A549 treated with DMSO at 1 μM for 4 hours (cell line): ENCODE measurements around the gene RAB3IP. TPM values are rescaled to one million over a fixed set of nuclear protein-coding genes. Genes with fewer than 3 reads are reported as not detected.

Experiments used
- total RNA-seq: library from RNA; stranded (reverse); fragments of 200-300 nt; extraction: Qiagen RNA extraction; gene quantifications from 5 replicates; pipeline ENCODE4 v1.2.3, GENCODE V29; 2022; ENCODE audit warnings: low read depth

RAB3IP gene, protein sequence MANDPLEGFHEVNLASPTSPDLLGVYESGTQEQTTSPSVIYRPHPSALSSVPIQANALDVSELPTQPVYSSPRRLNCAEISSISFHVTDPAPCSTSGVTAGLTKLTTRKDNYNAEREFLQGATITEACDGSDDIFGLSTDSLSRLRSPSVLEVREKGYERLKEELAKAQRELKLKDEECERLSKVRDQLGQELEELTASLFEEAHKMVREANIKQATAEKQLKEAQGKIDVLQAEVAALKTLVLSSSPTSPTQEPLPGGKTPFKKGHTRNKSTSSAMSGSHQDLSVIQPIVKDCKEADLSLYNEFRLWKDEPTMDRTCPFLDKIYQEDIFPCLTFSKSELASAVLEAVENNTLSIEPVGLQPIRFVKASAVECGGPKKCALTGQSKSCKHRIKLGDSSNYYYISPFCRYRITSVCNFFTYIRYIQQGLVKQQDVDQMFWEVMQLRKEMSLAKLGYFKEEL
- 11.2 to 15.2 TPM (median 12.2 TPM) in 5 replicates for total RNA-seq

DNA sequence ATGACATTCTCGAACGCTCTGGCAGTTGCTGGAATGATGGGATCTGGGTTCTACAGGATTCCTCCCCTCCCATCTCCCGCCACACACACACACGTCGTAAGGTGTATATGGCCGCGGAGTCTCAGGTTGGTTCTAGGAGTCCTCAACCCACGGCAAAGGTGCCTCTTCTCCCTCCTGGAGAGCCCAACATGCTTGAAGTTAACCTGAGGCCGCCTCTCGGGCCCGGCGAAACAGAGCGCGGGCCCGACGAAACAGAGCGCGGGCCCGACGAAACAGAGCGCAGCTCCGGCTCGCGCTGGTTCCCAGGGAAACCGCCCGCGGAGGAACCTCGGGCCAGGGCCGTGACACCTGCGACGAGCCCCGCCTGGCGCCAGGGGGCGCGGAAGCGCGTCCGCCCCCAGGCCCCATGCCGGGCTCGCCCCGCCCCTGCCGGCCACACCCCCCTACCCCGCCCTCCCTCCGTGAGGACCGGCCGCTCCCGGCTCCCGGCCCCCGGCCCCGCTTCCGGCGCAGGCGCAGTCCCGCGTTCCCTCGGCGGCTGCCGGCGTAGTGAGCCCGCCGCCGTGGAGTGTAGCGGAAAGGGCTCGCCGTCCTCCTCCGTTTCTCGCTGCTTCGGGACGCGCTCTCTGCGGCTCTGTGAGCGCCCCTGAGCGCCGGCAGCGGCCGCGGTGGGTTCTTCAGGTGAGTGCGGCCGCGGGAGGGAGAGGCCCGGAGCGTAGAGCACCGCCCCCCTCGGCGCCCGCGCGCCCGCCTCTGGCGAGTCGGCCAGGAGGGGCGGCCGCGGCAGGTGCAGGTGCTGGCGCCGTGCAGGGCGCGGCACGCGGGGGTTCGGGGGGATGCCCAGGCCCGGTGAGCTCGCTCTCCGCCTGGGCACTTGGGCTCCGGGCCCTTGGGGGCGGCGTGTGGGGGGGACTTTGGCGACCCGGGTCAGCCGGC is at the start of gene RAB3IP:
Gene RAB3IP, plus strand, starts transcription at position 510 of the 936 bp plus-strand sequence. CDS start 16,549 bp downstream, outside the sequence.

DNA sequence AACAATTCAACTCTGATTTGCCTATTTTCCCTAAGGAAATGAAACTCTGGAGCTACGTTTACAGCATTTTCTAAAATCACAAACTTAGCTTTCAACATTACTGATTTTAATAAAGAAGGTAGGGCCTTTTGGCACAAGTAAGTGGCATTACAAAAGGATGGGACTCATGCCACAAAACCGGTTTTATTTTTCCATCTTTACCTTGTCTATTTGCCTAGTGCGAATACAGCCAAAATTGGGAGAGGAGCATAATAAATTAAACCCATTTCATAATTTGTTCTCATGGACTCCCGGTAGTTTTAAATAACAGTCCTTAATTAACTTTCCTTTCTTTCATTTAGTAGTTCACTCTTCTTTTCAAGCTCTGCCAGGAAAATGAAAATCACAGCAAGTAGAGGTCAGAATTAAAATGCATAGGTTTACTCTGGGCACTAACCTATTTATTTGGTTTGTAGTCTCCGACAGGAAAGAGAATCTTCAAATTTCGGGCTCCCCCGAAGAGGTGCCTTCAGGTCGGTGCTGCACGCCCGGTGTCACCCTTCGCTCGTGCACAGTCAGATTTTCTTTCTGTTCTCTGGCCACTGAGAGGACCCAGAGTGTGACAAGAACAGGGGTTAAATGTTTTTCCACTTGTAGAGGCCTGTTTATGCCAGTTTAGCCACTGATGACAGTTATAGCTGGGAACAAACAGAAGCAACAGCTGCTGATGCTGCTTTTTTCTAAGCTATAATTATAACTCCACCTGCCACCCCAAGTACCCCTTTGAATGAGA is 39.7 kb upstream of the RAB3IP start, which contains the start of gene BEST3:
Gene BEST3, minus strand, starts transcription at position 535 of the 772 bp plus-strand sequence. CDS start 1,505 bp downstream, outside the sequence.

DNA sequence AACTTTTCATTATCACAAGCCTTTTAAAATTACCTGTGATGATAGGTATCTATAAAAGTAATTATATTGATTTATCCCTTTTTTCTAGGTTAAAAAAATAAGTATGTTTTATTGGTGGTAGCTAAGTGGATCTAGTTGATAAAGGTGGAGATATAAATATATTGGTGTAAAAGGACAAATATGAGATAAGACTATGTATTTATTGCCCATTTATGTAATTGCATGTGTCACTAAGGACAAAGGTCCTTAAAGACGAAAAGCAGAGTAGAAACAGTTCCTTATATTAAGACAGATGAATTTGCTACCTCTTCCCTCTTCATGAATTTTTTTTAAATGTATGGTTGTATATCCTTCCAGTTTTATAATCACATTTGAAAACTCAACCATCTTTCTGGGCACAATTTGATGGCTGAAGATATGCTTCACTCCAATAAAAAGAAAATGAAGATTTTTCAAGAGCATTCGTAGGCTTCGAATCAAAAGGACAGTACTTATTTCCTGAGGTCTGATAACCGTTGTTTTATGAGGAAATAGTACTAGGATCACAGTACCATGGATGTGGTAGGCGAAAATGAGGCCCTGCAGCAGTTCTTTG is 86.4 kb downstream of the RAB3IP start, which contains the start of gene MYRFL:
Gene MYRFL, plus strand, starts transcription at position 262 of the 595 bp plus-strand sequence. Its CDS starts 291 bp downstream, at position 553.

Other genes with a start within 250 kb of the RAB3IP start
- gene CCT2, start 153.4 kb upstream of the RAB3IP start, total RNA-seq = 298 to 357 TPM (median 328 TPM) in 5 replicates
- gene LRRC10, start 128.0 kb upstream of the RAB3IP start, total RNA-seq = not detected in 5 replicates
- gene BEST3, start 39.6 kb upstream of the RAB3IP start, total RNA-seq = 0.67 to 1.5 TPM (median 1.2 TPM) in 5 replicates
- gene MYRFL, start 86.4 kb downstream of the RAB3IP start, total RNA-seq = 0.02 to 0.05 TPM (median 0.02 TPM) in 3 of 5 replicates, not detected in the others